KBM-7 (cell line): ENCODE measurements around the gene DSCAML1.

Experiments used
- DNase-seq: peaks from one replicate; pipeline ENCODE4 v3.0.0-alpha.2; 2015
- in situ Hi-C: fragments of 300-500 bp; cut with MboI; formaldehyde crosslinking; loops from 2 replicates; pipeline ENCODE4 v1.14.3; 2020; ENCODE audit warnings: low sequenced_read_pairs, low pct_unique_long_range_greater_than_20kb, mixed read lengths

The DSCAML1 gene

DNA sequence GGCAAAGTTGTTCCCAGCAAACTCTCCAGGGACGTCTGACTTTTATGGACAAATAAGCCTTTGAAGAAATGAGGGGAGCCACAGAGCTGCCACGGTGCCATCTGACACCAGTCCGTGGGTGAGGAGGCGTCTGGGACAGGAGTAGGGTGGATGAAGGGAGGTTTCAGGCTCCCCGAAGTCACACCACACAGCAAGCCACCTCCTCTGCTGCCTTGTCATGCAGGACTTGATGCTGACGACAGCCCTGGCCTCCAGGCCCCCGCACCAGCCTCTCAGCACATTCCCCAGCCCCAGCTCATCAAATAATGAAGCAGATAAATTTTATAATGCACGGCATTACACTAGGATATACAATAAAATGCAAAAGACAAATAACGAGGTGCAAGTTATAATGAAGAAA, 312.9 kb downstream of the DSCAML1 start:
- in situ Hi-C loops: no loop called here
- no peak for DNase-seq

DNA sequence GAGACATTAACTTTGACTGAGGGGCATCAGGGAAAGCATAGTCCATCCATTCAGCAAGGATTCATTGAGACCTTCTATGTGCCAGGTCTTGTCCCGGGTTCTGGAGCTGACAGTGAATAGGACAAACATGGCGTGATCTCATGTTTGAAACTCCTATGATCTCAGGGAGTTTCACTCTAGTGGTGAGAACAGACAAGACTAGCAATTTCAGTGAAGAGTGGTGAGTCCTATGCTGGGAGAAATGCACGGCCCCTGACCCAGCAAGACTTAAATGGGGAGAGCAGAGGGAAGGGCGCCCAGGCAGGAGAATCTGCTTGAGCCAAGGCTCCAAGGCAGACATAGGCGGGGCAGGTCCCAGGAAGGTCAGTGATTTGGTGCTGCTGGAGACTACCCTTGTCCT, 313.6 kb downstream of the DSCAML1 start:
- in situ Hi-C loops: no loop called here
- DNase-seq: no peak

DNA sequence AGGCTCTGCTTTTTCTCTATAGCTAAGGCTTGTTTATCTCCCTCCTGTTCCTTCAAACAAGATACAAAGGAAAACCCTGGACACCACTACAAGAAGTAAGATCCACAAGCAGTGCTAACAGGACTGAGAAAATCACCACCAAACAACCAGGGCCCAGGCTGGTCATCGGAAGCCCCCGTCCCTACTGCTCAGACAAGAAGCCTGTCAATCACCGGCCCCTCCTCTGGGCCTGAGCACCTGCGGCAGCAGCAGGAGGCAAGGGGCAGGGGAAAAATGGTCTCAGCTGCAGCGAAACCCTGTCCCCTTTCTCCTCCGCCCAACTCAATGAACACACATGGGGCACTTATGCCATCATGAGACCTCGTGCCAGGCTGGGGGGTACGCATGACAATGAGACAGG, 314.1 kb downstream of the DSCAML1 start:
- in situ Hi-C loops: no loop called here
- no peak for DNase-seq

DNA sequence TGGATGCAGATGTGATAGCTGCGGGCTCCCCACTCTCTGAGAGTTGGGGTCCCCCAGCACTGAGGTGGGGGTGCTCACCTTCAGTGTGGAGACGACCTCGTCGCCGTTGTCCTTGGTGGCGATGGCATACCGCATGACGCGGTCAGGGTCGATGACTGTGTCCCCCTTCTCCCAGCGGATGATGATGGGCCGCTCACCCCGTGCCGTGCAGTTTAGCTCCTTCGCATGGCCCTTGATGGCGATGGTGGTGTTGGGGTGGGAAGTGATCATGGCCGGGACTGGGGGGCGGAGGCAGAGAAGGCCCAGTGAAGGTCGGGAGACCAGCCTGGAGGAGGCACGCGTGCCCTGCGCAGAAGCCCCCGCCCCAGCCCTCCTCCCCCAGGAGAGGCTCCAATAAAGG, 315.1 kb downstream of the DSCAML1 start:
- in situ Hi-C loops: no loop called here
- DNase-seq: no peak

DNA sequence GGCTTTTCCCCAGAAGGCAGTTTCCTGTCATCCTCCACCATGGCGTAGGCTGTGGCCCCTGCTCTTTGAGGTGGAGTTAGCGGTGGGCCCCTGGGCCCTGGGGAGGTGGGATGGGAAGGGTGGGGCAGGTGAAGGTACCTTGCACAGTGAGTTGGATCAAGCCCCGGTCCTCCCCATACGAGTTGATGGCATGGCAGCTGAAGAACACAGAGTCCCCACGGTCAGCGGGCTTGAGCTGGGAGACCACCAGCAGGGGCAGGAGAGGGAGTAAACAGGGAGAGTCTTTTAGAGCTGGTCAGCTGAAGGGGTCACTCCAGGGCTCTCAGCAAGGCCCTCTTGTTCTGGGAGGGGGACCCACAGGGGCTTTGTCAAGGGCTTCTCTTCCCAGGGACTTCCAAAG, 316.0 kb downstream of the DSCAML1 start:
- in situ Hi-C loops: no loop called here
- DNase-seq: no peak

DNA sequence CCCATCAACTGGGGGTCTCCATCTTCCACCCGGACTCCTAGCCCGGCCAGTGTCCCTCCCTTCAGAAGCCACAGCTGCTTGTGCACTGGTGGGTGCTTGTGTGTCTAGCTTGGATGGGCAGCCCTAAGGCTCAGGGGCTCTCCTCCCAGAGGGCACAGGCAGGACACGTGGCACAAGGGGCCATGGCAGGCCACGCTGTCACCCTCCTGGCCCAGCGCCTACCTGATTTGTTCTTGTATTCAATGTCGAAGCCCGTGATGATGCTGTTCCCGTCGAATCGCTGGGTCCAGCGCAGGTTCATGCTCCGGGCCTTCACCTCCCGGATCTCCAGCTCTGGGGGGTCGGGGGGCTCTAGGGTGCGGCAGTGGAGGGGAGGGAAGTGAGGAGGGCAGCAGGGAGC, 316.8 kb downstream of the DSCAML1 start:
- in situ Hi-C loops: no loop called here
- DNase-seq: no peak

DNA sequence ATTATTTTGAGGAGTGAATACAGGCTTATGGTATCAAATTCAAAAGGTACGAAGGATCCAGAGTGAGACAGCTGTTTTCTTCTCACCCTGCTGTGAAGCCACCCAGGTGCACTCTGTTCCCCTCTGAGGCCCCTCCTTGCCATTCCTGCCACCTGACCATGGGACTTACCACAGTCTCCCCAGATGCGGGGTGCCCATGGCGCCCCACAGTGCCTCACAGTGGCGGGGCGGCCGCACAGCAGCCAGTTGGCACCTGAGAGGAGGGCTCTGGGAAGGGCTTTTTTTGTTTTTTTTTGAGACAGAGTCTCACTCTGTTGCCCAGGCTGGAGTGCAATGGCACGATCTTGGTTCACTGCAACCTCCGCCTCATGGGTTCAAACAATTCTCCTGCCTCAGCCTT, 317.6 kb downstream of the DSCAML1 start:
- no peak for DNase-seq
- in situ Hi-C loops: no loop called here

DNA sequence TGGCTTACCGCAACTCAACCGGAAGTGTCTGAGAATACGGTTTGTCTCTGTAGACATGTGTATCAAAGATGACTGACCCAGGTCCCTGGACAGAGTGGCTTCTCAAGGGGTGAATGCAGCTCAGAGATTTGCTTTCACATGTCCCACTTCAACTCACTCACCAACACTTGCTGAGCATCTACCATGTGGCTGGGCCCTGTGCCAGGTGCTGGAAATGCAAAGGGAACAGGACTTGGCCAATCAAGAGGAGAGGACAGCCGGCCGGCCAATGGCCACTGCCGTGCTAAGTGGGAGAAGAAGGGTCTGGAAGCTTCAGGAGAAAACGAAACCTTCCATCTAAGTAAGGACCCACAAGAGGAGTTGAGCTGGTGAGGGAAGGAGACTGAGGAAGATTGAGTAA, 318.1 kb downstream of the DSCAML1 start:
- DNase-seq: no peak
- in situ Hi-C loops: no loop called here

DNA sequence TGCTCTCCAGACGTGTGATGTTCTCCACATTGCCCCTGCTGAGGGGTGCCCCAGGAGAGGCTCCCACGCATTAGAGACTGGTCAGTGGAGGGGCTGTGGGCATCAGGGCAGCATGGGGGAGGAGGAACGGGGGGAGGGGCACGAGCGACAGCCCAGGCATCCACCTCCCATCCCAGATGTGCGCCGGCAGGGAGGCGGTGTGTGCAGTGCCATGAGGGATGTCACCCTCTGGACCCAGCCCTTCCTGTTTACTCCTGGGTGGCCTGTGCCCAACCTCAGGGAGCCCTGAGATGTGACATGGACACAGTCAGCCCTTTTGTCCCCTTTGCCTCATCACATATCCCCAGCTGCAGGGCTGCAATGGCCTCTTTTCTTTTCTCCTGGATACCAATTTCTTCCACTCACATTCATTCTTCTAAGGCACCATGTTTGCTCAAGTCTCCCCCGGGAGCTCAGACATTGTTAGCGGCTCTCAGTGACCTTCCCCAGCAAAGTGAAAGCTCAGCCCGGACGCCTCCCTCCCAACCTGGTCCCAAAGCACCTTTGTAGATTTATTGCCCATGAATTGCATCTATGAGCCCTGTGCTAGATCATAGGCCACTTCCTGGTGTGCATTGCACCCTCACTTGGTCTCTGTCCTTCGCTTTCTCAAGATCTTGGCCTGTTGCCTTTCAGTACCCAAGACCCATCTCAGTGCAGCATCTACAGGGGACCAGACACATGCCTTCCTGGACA, 318.7 kb downstream of the DSCAML1 start:
- in situ Hi-C loops: no loop called here
- DNase-seq: no peak

DNA sequence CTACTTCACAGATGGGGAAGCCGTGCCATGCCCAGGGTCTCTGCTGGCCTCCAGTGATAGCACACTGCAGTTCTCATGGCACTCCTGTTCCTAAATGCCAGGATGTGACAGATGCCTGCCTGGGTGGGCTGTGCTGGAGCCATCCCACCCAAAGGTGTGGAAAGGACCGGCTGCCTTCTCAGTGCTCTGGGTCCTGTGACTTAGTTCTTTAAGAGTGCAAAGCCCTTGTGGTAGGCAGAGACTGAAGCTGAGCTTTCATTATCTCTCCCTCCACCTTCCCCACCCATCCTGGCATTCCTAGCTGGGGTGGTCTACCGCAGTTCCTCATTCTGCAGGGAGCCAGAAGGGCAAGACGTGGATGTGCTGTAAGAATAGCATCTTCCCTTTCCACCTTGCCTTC, 319.3 kb downstream of the DSCAML1 start:
- no peak for DNase-seq
- in situ Hi-C loops: no loop called here

DNA sequence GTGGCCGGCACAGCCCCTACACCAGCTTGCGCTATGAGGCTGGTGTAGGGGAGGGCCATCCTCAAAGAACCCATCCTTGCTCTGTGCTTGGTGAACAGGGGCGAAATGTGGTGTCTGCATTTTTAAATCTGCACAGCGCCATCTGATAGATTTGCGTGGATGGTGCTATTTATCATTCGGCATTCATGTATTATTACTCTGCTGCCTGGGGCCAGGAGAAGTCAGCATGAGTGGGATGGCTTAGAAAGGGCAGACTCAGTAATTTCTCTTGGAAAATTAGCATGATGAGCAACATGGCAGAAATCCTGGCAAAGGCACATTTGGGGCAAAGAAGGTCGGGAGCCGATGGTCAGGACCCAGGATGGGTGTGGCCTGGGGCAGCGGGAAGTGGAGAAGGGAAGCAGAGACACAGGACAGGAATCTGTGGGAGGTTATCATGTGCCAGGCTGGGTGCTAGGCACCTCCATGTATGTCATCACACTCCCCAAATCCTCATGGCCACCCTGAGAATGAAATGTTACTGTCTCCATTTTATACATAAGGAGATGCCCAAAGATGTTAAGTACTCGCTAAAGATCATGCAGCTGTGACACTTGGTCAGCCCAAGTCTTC, 320.4 kb downstream of the DSCAML1 start:
- in situ Hi-C loops: no loop called here
- DNase-seq: no peak

DNA sequence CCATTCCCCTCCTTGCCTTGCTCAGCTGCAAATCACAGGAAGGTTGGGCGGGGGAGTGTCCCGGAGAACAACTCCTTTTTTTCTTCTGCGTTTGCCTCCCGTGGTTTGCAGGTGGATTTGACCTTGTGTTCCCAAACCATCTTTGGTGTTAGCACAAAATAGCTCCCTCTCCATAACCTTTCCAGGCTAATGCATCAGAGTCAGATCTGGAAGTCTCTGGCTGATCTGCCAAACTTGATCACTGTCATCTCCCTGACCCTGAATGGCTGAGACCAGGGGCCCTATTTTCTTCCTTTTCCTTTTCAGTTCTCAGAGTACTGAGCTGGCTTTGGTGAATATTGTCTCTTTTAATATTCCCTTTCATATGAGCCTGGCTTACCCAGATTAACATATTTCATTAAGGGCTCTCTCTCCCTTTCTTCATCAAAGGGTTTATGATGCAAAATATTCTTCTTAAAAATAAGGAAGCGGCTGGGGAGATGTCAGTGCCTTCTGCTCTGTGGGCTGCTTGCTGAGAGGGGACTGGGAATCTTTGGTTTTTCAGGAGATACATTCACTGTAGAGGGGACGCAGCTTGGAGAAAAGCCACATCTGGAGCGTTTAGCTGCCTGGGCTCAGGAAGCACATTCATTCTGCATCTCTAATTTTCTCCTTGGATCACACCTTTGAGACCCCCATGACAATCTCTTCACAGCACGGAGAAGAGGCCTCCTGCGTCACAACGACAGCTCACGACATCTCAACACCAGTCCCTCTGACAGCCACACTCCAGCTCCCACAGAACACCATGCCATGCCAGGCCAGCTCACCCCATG, 321.1 kb downstream of the DSCAML1 start:
- no peak for DNase-seq
- in situ Hi-C loops: no loop called here

DNA sequence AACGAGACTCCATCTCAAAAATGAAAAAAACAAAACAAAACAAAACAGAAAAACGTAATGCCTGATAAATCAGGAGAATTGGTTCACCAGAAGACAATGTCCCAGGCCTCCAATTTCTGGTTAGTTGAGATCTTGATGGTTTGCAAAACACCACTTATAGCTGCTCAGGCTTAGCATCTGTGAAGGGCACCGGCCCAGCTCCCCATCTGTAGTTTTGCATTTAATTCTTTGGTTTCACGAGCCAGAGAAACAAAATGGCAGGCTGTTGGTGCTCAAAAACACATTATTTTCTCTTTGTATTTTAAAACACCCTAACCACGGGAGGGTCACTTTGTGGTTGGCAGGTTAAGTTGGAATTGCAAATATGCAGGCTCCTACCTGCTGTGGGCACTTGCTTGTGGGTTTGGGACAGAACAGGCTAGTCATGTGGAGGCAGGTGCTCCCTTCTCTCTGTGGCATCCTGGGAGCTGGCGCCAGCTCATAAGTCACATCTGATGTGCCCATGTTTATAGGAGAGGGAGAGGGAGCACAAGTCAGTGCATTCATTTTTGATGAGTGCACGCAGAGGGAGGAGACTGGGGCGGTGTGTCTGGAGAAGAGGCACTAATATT, 323.4 kb downstream of the DSCAML1 start:
- in situ Hi-C loops: no loop called here

DNA sequence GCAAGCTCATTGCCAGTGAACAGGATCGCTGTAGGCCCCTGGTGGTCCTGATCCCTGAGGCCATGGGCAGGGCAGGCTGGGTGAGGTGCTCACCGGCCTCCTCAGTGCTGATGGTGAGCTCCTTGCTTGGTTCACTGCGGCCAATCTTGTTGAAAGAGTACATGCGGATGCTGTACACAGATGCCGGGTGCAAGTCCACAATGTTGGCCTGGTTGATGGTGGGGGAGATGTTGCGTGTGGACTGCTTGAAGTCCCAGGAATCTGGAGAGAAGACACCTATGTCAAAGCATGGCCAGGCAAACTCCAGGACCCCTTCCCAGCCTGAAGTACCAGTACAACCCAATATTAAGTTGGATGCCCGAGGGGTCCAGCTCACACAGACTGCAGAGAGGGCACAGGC, 325.2 kb downstream of the DSCAML1 start:
- in situ Hi-C loops: no loop called here
- DNase-seq: no peak

More for the DNA sequence above, 323.4 kb downstream of the DSCAML1 start:
- no peak for DNase-seq

DNA sequence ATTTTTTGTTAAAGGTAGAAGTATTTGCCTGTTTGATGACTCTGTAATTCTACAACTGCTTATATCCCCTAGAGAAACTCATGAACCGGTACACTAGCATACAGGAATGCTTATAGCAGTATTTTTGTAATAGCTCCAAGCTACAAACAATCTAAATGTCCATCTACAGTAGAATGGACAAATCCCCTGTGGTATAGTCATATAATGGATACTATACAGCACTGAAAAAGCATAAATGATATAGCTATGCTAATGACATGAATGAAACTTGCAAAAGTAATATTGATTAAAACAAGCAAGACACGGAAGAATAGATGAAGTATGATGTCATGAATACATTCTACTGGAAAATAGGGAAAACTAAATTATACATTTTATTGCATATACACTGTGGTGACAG, 326.4 kb downstream of the DSCAML1 start:
- no peak for DNase-seq
- in situ Hi-C loops: no loop called here

DNA sequence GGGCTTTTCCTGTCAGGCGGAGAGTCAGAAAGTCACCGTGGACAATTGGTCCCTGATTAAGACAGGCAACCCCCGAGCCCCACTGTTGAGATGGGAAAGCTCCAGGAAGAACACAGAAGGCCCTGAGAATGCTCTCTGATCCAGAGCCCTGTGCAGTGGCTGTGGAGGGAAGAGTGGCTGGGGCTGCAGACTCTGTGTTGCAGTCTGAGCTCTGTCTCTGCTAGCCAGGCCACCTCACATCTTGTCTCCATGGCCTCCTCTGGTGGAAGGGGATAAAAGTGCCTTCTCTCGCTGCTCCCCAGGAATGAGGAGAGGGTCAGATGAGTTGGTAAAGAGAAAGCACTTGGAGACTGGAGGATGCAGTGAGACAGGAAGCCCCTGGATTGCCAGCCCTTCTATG, 328.1 kb downstream of the DSCAML1 start:
- in situ Hi-C loops: no loop called here
- no peak for DNase-seq

DNA sequence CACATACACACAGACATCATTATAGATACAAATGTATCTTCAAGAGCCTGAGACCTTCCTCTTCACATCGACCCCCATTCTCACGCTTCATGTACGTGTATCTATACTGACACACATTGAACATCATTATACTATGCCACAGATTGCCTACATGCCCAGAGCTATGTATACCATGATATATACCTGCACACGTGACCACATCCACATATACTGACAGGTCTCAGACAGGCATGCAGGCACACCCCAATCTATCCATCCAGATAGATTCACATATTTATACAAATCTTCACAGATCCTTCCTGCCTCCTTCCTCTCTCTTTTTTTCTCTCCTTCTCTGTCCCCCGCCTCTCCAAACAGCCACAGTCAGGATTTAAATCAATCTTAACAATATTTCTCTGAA, 329.2 kb downstream of the DSCAML1 start:
- no peak for DNase-seq
- in situ Hi-C loops: no loop called here

DNA sequence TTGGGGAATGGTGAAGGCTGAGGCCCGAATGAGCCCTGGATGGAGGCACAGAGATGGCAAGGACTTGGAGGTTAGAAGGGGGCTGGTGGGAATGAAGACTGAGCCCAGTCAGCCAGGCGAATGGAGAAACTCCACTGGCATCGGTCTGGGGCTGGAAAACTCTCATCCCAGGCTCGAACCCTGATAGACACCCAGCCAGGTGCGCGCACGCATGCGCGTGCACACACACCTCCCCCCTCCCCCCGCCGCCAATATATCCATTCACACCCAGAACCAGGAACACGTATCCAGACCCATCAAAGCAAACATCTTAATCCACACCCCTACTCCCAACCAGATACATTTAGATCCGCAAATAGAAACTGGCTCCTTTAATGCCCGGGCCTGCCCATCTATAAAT, 330.1 kb downstream of the DSCAML1 start:
- in situ Hi-C loops: no loop called here
- DNase-seq: no peak

DNA sequence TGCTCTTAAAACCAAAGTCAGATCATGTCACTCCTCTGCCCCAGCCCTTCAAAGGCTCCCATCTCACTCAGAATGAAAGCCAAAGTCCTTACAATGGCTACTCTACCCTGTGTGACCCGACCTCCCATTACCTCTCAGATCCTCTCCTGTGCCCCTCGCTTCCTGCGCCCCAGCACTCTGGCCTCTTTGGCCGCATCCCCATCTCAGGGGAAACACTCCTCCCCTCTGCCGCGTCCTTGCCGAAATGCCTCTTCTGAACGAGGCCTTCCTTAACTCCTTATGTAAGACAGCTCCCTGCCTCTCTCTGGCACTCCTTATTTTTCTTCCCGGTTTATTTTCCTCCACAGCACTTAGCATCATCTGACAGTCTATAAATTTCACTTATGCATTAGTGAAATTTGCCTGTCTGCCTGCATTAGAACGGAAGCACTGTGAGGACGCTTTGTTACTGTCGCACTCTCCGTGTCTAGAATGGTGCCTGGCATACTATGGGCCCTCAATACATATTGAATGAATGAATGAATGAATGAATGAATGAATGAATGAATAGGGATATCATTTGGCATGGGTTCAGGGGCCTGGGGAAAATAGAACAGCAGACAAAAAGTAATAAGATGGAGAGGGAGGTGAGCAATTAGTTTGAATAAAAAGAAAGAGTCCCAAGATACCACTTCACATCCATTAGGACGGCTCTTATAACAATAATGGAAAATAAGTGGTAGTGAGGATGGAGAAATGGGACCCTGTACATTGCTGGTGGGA, 331.6 kb downstream of the DSCAML1 start:
- no peak for DNase-seq
- in situ Hi-C loops: no loop called here
